ENCODE results near the gene RYR2.
"Not testable (repeated sequence)": the region's sequence is repeated elsewhere in the genome, so short reads cannot be mapped to it uniquely, and the experiment has no call there.

Gene RYR2

DNA sequence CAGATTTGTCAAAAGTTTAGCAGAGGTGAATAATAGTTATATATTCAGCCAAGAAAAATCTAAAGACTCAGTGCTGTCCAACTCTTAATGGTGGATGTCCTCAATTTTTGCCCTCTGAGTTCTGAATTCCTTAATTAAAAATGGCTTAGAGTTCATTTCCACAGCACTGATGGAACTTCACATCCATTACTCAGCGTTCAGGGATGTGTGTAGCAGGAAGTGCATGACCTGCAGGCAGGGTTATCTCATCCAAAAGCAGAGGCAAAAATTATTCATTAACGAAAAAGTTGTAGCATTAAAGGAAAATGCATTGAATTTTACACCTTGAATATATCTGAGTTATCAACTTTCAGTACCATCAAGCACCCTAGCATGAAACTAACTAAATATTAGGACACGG lies 752.1 kb downstream of the RYR2 start:
- no peak for DNase-seq (ENCODE audit: low spot score)

- no peak for DNase-seq (ENCODE audit: low spot score)
Measured at GRCh38 chr1:237795558-237795957, 753.6 kb downstream of the RYR2 start.

DNA sequence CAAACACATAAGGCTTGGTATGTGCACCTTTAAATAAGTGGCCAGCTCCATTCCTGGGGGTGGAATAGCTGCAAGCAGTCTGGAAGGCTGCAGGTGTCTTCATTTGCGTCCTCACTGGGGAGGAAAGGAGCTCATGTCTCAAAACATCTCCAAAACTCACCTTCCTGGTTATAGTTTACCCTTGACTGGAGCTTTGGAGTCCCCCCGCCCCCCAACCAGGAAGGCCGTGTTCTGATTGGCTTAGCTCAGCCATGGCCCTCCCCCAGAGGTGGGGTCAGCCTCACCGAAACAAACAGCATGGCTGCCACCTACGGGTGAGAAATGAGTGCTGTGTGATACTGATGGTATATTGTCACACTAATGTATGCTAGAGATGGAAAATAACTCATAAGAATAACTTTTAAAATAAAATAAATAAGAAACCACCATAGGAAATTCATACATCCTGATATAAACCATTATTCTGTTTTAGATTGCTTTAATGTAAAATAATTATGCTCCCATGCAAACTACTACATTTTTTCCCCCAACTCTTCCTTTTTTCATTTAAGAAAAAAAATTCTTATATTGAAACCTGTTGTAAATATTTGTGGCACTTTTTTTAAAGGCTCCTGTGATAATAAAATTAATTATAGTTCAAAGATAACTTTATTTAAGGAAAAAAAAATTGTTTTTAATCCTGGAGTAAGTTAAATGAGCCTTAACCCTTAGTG lies 757.9 kb downstream of the RYR2 start:
- peak; percentile 73 for DNase-seq (ENCODE audit: low spot score)

DNA sequence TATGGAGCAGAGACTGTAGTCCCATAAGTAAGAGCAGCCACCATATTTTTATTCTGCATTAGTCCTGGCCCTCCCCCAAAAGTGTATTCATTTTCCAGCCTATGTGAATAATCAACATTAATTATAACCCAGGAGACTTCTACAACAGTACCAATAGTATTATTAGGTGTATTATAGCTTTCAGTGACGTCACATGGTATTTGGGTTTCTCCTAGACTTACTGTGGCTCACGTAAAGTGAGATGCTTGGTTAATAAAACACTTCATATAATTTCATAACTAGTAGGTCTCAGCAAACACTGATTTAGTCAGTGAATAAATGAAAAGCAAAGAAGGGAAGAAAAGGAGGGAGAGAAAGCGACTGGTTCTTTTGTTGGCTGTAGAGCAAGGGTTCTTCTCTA lies 762.5 kb downstream of the RYR2 start:
- no peak for DNase-seq (ENCODE audit: low spot score)

- no peak for DNase-seq (ENCODE audit: low spot score)
Measured at GRCh38 chr1:237809099-237809498, 767.1 kb downstream of the RYR2 start.

GRCh38 chr1:237811633-237812032 lies 769.6 kb downstream of the RYR2 start:
- no peak for DNase-seq (ENCODE audit: low spot score)

DNA sequence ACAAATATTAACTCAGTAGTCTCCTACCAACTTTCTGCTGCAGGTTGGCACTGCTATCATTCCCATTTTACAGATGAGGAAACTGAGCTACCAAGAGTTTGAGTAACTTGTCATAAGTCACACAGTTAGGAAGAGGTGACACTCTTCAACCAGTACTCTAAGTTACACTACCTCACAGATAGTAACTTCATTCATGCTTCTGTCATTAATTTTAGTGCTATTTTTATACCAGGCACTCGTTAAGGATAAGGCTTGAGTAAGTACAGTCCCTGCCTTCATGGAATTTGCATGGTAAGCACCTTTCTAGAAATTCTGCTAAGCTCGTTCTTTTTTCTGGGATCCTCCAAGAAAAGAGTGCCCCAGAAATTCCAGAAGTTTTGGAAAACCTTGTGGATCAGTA lies 770.1 kb downstream of the RYR2 start:
- no peak for DNase-seq (ENCODE audit: low spot score)

DNA sequence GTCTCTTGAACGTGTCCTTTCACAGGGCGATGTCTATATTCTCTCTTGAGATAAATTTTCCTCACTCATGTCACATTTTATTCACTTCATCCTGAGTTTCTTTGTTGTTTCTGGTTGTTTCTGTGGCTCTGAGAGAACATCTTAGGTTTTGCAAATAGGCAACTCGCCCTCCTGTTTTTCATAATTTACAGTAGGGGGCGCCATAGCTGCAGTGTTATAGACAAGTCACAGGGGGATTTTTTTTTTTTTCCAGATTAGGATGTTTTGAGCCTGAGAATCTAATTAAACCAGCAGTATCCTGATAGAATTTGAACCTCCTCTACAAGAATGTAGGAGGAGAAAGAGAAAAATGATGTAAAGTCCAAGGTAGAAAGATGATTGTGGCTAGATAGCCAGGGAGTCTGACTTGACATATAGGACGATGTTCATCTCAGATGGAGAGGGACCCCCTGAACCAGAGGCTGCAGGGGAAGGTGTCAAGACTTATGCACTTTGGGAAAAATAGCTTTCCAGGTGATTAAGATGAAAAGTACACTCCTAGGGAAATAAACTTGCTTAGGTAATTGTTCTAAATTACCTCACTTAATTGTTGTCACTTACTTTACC lies 772.4 kb downstream of the RYR2 start:
- peak; percentile 5 for DNase-seq (ENCODE audit: low spot score)

GRCh38 chr1:237817277-237817676 lies 775.3 kb downstream of the RYR2 start:
- DNase-seq (ENCODE audit: low spot score), result no peak

- DNase-seq (ENCODE audit: low spot score), result not testable (repeated sequence)
Measured at GRCh38 chr1:237820634-237821033, 778.6 kb downstream of the RYR2 start.

DNA sequence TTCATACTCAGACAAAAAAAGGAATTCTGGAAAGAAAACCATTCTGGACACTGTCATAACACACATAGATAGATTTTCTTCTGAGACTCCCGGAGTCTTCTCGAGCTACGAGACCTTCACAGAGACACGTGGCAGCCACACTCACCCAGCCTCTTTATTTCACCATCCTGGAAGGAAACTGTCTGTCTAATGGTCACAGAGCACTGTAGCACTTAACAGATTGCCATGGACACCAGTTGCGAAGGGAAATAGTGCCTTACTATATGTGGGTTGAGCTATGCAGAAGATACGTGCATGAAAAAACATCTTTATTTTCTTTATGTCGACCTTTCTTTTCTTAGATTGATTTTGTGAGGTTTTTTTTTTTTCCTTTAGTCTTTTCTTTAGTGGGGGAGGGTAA lies 790.9 kb downstream of the RYR2 start:
- DNase-seq (ENCODE audit: low spot score), result no peak

- DNase-seq (ENCODE audit: low spot score), result no peak
Measured at GRCh38 chr1:237834048-237834447, 792.1 kb downstream of the RYR2 start.

DNA sequence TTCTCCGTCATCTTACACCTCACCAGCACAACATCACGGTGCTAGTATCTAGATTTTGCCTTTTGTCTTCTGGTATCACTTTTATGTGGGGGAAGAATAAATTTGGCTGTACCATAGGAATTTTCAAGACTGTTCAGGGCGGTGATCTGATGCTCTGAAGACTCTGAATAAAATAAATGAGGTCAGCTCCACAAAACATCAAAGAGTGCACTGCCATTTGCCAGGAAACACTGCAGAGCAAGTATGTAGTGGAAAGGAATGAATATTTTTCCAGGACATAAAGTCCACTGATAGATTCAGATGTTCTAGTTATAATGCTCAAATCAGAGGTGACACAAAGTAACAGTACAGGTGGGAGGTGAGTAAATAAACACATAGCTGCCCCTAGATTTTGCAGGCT lies 792.5 kb downstream of the RYR2 start:
- no peak for DNase-seq (ENCODE audit: low spot score)

DNA sequence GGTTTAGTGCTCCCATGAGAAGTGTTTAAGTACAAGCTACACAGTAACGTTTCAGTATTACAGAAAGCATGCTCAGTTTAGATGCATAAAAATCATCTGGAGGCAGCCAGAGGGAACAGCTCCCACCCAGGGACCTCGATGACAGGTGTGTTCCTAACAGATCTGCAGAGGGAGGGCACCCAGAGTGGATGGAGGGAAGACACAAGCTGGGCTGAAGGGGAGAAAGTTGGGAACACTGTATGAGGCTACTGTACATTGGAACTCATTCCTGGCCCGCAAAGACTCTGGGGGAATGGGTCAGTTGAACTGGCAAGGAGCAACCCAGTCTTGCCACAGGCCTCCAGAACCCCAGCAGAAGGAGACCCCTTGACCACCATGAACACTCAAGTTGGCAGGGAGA lies 796.3 kb downstream of the RYR2 start:
- DNase-seq (ENCODE audit: low spot score), result no peak

DNA sequence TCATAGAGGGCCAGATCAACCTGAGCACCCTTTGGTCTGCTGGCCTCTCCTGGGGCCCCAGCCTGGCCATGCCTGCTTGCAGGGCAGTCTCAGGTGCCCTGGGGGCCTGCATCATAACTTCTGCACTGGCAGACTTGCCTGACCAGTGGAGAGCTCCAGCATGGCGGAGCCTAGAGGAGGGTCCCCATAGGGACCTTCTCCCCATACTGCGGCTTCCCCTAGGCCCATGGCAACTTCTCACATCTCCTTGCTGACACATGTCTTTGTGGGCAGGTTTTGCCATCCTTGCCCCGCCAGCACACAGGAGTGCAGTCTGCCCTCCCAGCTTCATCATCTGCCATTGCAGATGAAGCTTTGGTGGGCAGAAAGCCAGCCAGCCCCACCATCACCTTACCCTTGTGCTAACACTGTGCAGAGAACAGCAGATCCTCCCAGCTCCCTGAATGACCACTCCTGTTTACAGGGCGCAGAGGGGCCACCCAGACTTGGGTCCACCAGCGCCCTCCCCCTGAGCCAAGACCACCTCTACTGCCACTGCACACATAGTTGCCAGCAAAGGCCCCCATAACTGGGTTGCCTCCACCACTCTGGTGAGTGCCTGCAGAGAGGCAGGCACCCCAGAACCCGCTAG lies 797.0 kb downstream of the RYR2 start:
- DNase-seq (ENCODE audit: low spot score), result no peak

GRCh38 chr1:237841485-237841884 lies 799.5 kb downstream of the RYR2 start:
- DNase-seq (ENCODE audit: low spot score), result no peak

DNA sequence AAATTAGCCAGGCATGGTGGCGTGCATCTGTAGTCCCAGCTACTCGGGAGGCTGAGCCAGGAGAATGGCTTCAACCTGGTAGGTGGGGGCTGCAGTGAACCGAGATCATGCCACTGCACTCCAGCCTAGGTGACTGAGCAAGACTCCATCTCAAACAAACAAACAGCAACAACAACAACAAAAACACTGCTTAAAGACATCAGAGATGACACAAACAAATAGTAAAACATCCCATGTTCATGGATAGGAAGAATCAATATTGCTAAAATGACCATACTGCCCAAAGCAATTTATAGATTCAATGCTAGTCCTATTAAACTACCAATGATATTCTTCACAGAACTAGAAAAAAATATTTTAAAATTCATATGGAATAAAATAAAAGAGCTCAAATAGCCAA lies 801.5 kb downstream of the RYR2 start:
- not testable (repeated sequence) for DNase-seq (ENCODE audit: low spot score)

GRCh38 chr1:237851210-237851845 lies 809.3 kb downstream of the RYR2 start:
- peak; percentile 56 for DNase-seq (ENCODE audit: low spot score)

DNA sequence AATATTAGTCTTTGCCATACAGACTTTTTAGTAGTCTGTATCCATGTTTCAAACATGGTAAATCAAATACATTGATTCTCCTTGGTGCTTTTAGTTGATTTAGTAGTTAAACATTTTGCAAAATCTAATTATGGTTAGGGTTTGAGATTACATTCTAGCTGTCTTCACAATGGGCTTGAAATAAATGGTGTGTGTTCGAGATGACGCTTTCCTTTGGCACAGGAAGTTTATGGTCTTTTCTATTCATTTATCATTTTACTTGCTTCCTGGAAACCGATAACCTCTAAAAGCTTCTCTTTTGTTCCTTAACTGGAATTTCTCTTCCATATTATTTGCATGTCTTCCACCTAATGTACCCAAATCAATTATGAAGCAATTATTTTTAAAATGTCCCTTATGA lies 810.4 kb downstream of the RYR2 start:
- DNase-seq (ENCODE audit: low spot score), result no peak

DNA sequence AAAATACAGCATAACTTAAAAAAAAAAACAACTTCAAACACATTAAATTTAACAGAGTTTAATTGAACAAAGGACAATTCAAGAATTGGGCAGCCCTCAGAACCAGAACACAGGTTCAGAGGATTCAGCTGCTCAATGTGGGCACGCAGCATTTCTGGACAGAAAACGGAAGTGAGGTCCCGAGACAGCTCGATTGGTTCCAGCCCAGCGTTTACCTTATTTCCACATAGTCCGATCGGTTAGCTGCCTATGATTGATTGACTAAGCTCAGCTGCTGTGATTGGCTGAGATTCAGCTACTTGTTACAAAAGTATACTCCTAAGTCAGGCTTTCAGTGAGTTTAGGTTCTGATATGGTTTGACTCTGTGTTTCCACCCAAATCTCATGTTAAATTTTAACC lies 815.5 kb downstream of the RYR2 start:
- DNase-seq (ENCODE audit: low spot score), result no peak

DNA sequence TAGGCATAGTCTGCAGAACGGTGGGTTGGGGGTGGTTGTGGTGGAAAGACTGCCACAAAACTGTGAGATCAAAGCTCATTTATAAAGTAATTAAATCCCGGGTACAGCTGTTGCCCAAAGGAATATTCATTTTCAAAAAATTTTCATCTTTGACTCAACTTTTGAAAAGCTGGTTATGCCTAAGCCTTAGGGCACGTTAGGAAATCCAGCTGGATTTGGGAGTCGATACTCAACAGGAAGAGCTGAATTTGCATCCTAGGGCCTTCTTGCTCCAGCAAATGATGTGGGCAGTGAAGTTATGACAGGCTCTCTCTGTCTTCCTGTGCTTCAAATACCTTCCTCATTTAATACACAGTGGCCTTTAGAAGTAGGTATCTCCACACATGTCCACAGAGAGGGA lies 817.0 kb downstream of the RYR2 start:
- no peak for DNase-seq (ENCODE audit: low spot score)

- DNase-seq (ENCODE audit: low spot score), result no peak
Measured at GRCh38 chr1:237861944-237862343, 820.0 kb downstream of the RYR2 start.

- no peak for DNase-seq (ENCODE audit: low spot score)
Measured at GRCh38 chr1:237863234-237863633, 821.2 kb downstream of the RYR2 start.

Measured in pons (tissue), 1 donor.